Endothelial cell of umbilical vein (primary cell): ENCODE measurements around the gene FMO1.

ENCODE experiments used
- CTCF ChIP-seq, 2 donors: IDR thresholded peaks; 1 replicate in 1 of 2; 2 replicates in 1 of 2; pipeline ENCODE4 v1.5.1; 2011; ENCODE audit warnings: low read length in 2 of 2, mild to moderate bottlenecking in 2 of 2, moderate library complexity in 2 of 2, control low read depth in 1 of 2, inconsistent platforms in 1 of 2, low read depth in 1 of 2; ENCODE audit not compliant: insufficient read depth in 1 of 2; ENCODE audit errors: extremely low read depth in 1 of 2
- EZH2 ChIP-seq: IDR thresholded peaks from 2 replicates; pipeline ENCODE4 v1.6.1; 2012; ENCODE audit warnings: borderline replicate concordance, low read depth, mild to moderate bottlenecking, moderate library complexity, low read length, inconsistent platforms; ENCODE audit not compliant: severe bottlenecking
- JUN ChIP-seq: IDR thresholded peaks from 2 replicates; pipeline ENCODE4 v1.6.1; 2011; ENCODE audit warnings: borderline replicate concordance, low read depth; ENCODE audit not compliant: insufficient read length, insufficient read depth
- MAX ChIP-seq: IDR thresholded peaks from 2 replicates; pipeline ENCODE4 v1.6.1; 2011; ENCODE audit not compliant: insufficient read depth, insufficient read length
- MYC ChIP-seq: IDR thresholded peaks from one replicate; pipeline ENCODE4 v1.6.1; 2011; ENCODE audit warnings: mild to moderate bottlenecking, low read depth, low read length
- POLR2A ChIP-seq: IDR thresholded peaks from 2 replicates; pipeline ENCODE4 v1.6.1; 2012; ENCODE audit warnings: low read depth, mild to moderate bottlenecking, control low read depth, low read length
- POLR2AphosphoS5 ChIP-seq: IDR thresholded peaks from 2 replicates; pipeline ENCODE4 v1.6.1; 2012; ENCODE audit warnings: low read depth, mild to moderate bottlenecking, control low read depth, low read length, moderate library complexity; ENCODE audit not compliant: insufficient read depth

GRCh38 chr1:171257607-171258076, 9.3 kb downstream of the FMO1 start:
- TF ChIP-seq MYC (no peak), POLR2A (no peak), CTCF (IDR thresholded peaks at IDR 0.05; ENCODE audit: extremely low read depth in 1 of 2, insufficient read depth in 1 of 2, low read depth in 1 of 2, low read length in 2 of 2) (no peak), JUN (no peak), EZH2 (no peak), POLR2AphosphoS5 (no peak), MAX (no peak)
